Measurements from ENCODE around the gene SORD.
"Not testable (repeated sequence)": the region's sequence is repeated elsewhere in the genome, so short reads cannot be mapped to it uniquely, and the experiment has no call there.

Gene SORD

GRCh38 chr15:45064386-45064785 is 41.4 kb downstream of the SORD start:
- H3K9me3 ChIP-seq (ENCODE audit: control insufficient read depth, low read length): no peaks in the 10 kb centered on the region
- H3K36me3 ChIP-seq (ENCODE audit: control insufficient read depth, insufficient read depth, low read length): peaks cover 12% of the 10 kb centered on the region
- no peak overlapping the region for H3K4me3 ChIP-seq (ENCODE audit: extremely low read depth, insufficient read depth, low read length, poor library complexity, severe bottlenecking)
- 90 to 100% methylated on average over 1 to 3 of the region's 4 CpGs for WGBS, 2 experiments (ENCODE audit: insufficient coverage in 2 of 2)
- no peak overlapping the region for H3K27ac ChIP-seq (ENCODE audit: low read depth, low read length, severe bottlenecking)
- H3K4me1 ChIP-seq (ENCODE audit: control insufficient read depth, insufficient read depth, low read length, poor library complexity, severe bottlenecking): no peaks in the 10 kb centered on the region

- H3K27ac ChIP-seq (ENCODE audit: low read depth, low read length, severe bottlenecking); H3K4me3 ChIP-seq (ENCODE audit: extremely low read depth, insufficient read depth, low read length, poor library complexity, severe bottlenecking); H3K9me3 ChIP-seq (ENCODE audit: control insufficient read depth, low read length); H3K4me1 ChIP-seq (ENCODE audit: control insufficient read depth, insufficient read depth, low read length, poor library complexity, severe bottlenecking): not testable (repeated sequence)
- peaks cover 16% of the 10 kb centered on the region for H3K36me3 ChIP-seq (ENCODE audit: control insufficient read depth, insufficient read depth, low read length)
- WGBS, 2 experiments (ENCODE audit: insufficient coverage in 2 of 2): 100% methylated on average over 1 of the region's 6 CpGs; no CpG with 5 or more reads in 1 of the 2 experiments
Observed at GRCh38 chr15:45069942-45070360, 47.0 kb downstream of the SORD start.

DNA sequence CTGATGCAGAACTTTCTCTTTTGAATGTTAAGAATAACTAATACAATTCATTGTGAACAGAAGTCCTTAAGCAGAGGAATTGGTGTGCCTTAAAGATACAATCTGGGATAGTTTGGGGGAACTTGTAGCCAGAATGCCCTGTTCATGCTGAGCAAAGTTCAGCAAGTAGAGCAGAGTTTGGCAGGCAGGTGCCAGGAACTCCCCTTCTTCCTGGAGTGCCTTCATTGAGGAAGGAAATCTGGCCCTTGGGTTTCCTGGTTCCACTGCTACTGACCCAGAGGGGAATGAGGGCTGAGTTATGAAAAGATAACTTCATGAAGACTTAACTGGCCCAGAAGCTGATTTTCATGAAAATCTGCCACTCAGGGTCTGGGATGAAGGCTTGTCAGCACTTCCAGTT is 50.6 kb downstream of the SORD start:
- H3K4me1 ChIP-seq (ENCODE audit: control insufficient read depth, insufficient read depth, low read length, poor library complexity, severe bottlenecking); H3K27ac ChIP-seq (ENCODE audit: low read depth, low read length, severe bottlenecking); H3K9me3 ChIP-seq (ENCODE audit: control insufficient read depth, low read length); H3K4me3 ChIP-seq (ENCODE audit: extremely low read depth, insufficient read depth, low read length, poor library complexity, severe bottlenecking): not testable (repeated sequence)
- peaks cover 12% of the 10 kb centered on the region for H3K36me3 ChIP-seq (ENCODE audit: control insufficient read depth, insufficient read depth, low read length)

- H3K4me3 ChIP-seq (ENCODE audit: extremely low read depth, insufficient read depth, low read length, poor library complexity, severe bottlenecking); H3K27ac ChIP-seq (ENCODE audit: low read depth, low read length, severe bottlenecking); H3K9me3 ChIP-seq (ENCODE audit: control insufficient read depth, low read length); H3K4me1 ChIP-seq (ENCODE audit: control insufficient read depth, insufficient read depth, low read length, poor library complexity, severe bottlenecking); H3K36me3 ChIP-seq (ENCODE audit: control insufficient read depth, insufficient read depth, low read length): not testable (repeated sequence)
- WGBS, 2 experiments (ENCODE audit: insufficient coverage in 2 of 2): no CpG with 5 or more reads among the region's 9 CpGs
Observed at GRCh38 chr15:45075440-45076320, 52.7 kb downstream of the SORD start.

DNA sequence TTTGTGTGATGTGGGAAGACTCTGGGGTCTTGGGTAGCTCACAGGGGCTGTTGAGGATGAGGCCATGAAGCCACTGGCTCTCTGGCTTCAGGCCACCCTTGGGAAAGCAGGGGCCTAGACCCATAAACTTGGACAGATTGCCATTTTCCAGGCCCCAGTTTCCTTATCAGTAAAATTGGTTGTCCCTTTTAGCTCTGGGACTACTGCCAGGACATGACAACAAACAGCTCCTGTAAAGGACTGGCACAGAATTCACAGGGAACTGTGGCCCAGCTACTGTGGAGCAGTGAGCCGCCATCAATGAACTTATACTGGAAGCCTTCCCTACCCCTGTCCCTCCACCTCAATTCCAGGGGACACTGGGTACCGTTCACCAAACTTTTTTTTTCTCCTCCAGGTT is 54.4 kb downstream of the SORD start:
- H3K36me3 ChIP-seq (ENCODE audit: control insufficient read depth, insufficient read depth, low read length); H3K4me3 ChIP-seq (ENCODE audit: extremely low read depth, insufficient read depth, low read length, poor library complexity, severe bottlenecking); H3K9me3 ChIP-seq (ENCODE audit: control insufficient read depth, low read length); H3K4me1 ChIP-seq (ENCODE audit: control insufficient read depth, insufficient read depth, low read length, poor library complexity, severe bottlenecking); H3K27ac ChIP-seq (ENCODE audit: low read depth, low read length, severe bottlenecking): not testable (repeated sequence)
- no CpG with 5 or more reads among the region's 2 CpGs for WGBS, 2 experiments (ENCODE audit: insufficient coverage in 2 of 2)

DNA sequence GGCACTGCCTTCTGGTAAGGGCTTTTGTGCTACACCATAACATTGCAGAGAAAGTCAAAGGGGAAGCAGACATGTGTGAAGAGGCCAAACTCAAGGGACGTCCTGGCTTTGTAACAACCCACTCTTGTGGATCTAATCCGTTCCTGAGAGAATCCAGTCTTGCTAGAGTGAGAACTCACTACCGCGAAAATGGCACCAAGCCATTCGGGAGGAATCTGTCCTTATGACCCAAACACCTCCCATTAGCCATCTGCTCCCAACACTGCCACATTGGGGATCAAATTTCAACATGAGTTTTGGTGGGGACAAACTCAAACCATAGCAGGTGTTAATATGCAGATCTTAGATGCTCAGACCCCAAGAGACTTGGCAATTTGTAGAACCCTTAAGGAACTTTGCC is 56.2 kb downstream of the SORD start:
- 87% methylated on average over 3 of the region's 5 CpGs; no CpG with 5 or more reads in 1 of the 2 experiments for WGBS, 2 experiments (ENCODE audit: insufficient coverage in 2 of 2)
- H3K4me3 ChIP-seq (ENCODE audit: extremely low read depth, insufficient read depth, low read length, poor library complexity, severe bottlenecking); H3K9me3 ChIP-seq (ENCODE audit: control insufficient read depth, low read length); H3K4me1 ChIP-seq (ENCODE audit: control insufficient read depth, insufficient read depth, low read length, poor library complexity, severe bottlenecking); H3K36me3 ChIP-seq (ENCODE audit: control insufficient read depth, insufficient read depth, low read length); H3K27ac ChIP-seq (ENCODE audit: low read depth, low read length, severe bottlenecking): not testable (repeated sequence)

DNA sequence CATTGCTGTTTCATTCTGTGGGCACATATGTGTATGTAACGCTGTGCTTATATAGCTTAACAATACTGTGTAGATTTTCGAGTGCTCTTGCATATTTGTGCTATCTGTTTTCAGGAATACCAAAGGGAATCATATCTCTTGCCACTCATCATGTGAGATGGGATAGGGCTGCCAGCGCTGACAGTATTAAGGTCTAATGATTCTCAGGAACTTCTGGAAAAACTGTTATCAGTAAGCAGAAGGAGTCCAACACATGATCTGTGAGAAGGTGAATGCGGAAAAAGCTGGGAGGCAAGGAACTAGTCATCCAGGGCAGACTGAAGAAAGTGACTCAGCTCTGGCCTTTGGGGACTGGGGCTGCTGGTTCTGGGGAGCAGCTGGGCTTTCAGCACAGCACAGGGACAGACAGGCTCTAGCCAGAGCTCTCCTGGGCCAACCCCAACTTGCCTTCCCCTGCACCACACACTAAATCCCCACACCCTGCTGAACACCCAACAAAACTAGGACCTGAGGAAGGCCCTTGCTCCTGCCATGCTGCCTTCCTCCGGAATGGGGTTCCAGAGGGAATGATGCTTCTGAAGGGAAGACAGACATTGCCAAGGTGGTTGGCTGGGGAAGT is 56.7 kb downstream of the SORD start:
- not testable (repeated sequence) for H3K27ac ChIP-seq (ENCODE audit: low read depth, low read length, severe bottlenecking); H3K4me3 ChIP-seq (ENCODE audit: extremely low read depth, insufficient read depth, low read length, poor library complexity, severe bottlenecking)

GRCh38 chr15:45080593-45080992 is 57.6 kb downstream of the SORD start:
- 80 to 100% methylated on average over 1 to 2 of the region's 3 CpGs for WGBS, 2 experiments (ENCODE audit: insufficient coverage in 2 of 2)
- H3K36me3 ChIP-seq (ENCODE audit: control insufficient read depth, insufficient read depth, low read length); H3K4me3 ChIP-seq (ENCODE audit: extremely low read depth, insufficient read depth, low read length, poor library complexity, severe bottlenecking); H3K27ac ChIP-seq (ENCODE audit: low read depth, low read length, severe bottlenecking); H3K9me3 ChIP-seq (ENCODE audit: control insufficient read depth, low read length); H3K4me1 ChIP-seq (ENCODE audit: control insufficient read depth, insufficient read depth, low read length, poor library complexity, severe bottlenecking): not testable (repeated sequence)

More for the DNA sequence above, 56.7 kb downstream of the SORD start:
- not testable (repeated sequence) for H3K4me1 ChIP-seq (ENCODE audit: control insufficient read depth, insufficient read depth, low read length, poor library complexity, severe bottlenecking); H3K9me3 ChIP-seq (ENCODE audit: control insufficient read depth, low read length); H3K36me3 ChIP-seq (ENCODE audit: control insufficient read depth, insufficient read depth, low read length)
- 86% methylated on average over 1 of the region's 5 CpGs; no CpG with 5 or more reads in 1 of the 2 experiments for WGBS, 2 experiments (ENCODE audit: insufficient coverage in 2 of 2)

DNA sequence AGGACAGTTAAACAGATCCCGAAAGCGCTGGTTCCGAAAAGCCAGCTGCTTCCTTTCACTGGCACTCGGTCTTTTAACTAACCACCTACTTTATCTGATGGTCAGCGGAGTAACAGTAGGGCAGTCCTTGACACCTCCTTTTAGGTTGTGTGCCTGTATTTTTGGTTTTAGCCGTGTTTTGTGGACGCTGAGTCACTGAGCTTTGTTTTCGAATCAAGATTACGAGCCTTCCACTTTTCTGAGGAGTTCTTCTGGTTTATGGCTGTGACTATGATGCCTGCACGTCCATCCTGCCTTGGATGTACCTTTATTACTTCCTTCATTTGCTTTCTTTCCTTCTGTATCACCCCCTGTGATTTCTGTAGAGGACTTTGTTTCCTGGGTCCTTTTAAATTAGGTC is 59.4 kb downstream of the SORD start:
- H3K36me3 ChIP-seq (ENCODE audit: control insufficient read depth, insufficient read depth, low read length); H3K4me3 ChIP-seq (ENCODE audit: extremely low read depth, insufficient read depth, low read length, poor library complexity, severe bottlenecking); H3K9me3 ChIP-seq (ENCODE audit: control insufficient read depth, low read length); H3K27ac ChIP-seq (ENCODE audit: low read depth, low read length, severe bottlenecking); H3K4me1 ChIP-seq (ENCODE audit: control insufficient read depth, insufficient read depth, low read length, poor library complexity, severe bottlenecking): not testable (repeated sequence)
- WGBS, 2 experiments (ENCODE audit: insufficient coverage in 2 of 2): 100% methylated on average over 1 of the region's 10 CpGs; no CpG with 5 or more reads in 1 of the 2 experiments

DNA sequence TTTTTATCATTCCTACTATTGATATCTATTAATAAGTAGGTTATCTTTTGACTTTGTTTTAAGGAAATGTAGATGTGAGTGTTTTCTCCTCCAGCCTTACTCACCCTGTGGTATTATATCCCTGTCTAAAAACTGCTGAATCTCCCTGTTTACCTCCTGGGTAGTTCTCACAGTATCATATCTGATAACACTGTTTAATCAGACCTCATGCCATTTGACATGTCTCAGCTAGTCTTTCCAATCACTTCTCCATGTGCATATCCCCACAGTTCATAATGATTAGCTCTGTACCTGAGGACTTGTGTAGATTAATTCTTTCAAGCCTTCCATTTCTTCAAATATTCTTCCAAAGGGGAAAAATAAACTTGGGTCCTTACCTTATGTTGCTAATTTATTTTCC is 60.2 kb downstream of the SORD start:
- no peaks in the 10 kb centered on the region for H3K9me3 ChIP-seq (ENCODE audit: control insufficient read depth, low read length)
- H3K27ac ChIP-seq (ENCODE audit: low read depth, low read length, severe bottlenecking): no peak overlapping the region
- H3K4me3 ChIP-seq (ENCODE audit: extremely low read depth, insufficient read depth, low read length, poor library complexity, severe bottlenecking): no peak overlapping the region
- H3K4me1 ChIP-seq (ENCODE audit: control insufficient read depth, insufficient read depth, low read length, poor library complexity, severe bottlenecking): peaks cover 5% of the 10 kb centered on the region
- H3K36me3 ChIP-seq (ENCODE audit: control insufficient read depth, insufficient read depth, low read length): no peaks in the 10 kb centered on the region

- 80 to 100% methylated on average over 1 of the region's 3 CpGs for WGBS, 2 experiments (ENCODE audit: insufficient coverage in 2 of 2)
- no peaks in the 10 kb centered on the region for H3K36me3 ChIP-seq (ENCODE audit: control insufficient read depth, insufficient read depth, low read length)
- H3K4me3 ChIP-seq (ENCODE audit: extremely low read depth, insufficient read depth, low read length, poor library complexity, severe bottlenecking): no peak overlapping the region
- no peak overlapping the region for H3K27ac ChIP-seq (ENCODE audit: low read depth, low read length, severe bottlenecking)
- H3K9me3 ChIP-seq (ENCODE audit: control insufficient read depth, low read length): no peaks in the 10 kb centered on the region
- peaks cover 13% of the 10 kb centered on the region for H3K4me1 ChIP-seq (ENCODE audit: control insufficient read depth, insufficient read depth, low read length, poor library complexity, severe bottlenecking)
Observed at GRCh38 chr15:45084163-45084562, 61.2 kb downstream of the SORD start.
